A549 (cell line): Measurements from ENCODE around the gene CELF3. TPM values are rescaled to one million over a fixed set of nuclear protein-coding genes. Genes with fewer than 3 reads are reported as not detected.
A peak's percentile ranks its signal among the peaks of the same experiment; 100 is the strongest.

Experiments used
- CEBPB ChIP-seq, 2 experiments: fragments of >200 bp in 1 of 2; sonication (Bioruptor Twin) in 1 of 2; formaldehyde crosslinking in 1 of 2; IDR thresholded peaks; 2 replicates each; pipeline ENCODE4 v1.6.1; 2012 to 2016
- CTCF ChIP-seq: fragments of >200 bp; sonication (Bioruptor Twin); formaldehyde crosslinking; IDR thresholded peaks from 3 replicates; pipeline ENCODE4 v1.5.1; 2016
- ELK1 ChIP-seq: fragments of 150-350 bp; IDR thresholded peaks from 2 replicates; pipeline ENCODE4 v1.6.1; 2014; ENCODE audit warnings: low read depth, mild to moderate bottlenecking, low read length
- ESRRA ChIP-seq: fragments of 150-350 bp; IDR thresholded peaks from 2 replicates; pipeline ENCODE4 v1.6.1; 2014; ENCODE audit warnings: mild to moderate bottlenecking, low read length, borderline replicate concordance
- FOSL2 ChIP-seq, 2 experiments: fragments of 450-650 bp in 1 of 2; fragments of >200 bp in 1 of 2; sonication (Bioruptor Twin) in 1 of 2; formaldehyde crosslinking; IDR thresholded peaks; 2 replicates each; pipeline versions ENCODE4 v1.5.0 to v1.6.1; 2016 to 2020; ENCODE audit warnings: mild to moderate bottlenecking in 1 of 2, moderate library complexity in 1 of 2
- GATA3 ChIP-seq: IDR thresholded peaks from 2 replicates; pipeline ENCODE4 v1.6.1; 2012; ENCODE audit warnings: borderline replicate concordance
- HDAC2 ChIP-seq: fragments of 200-600 bp; sonication (generic); IDR thresholded peaks from 2 replicates; pipeline ENCODE4 v1.6.1; 2016
- JUNB ChIP-seq: fragments of >200 bp; sonication (Bioruptor Twin); formaldehyde crosslinking; IDR thresholded peaks from 2 replicates; pipeline ENCODE4 v1.6.1; 2016
- KDM1A ChIP-seq: fragments of 200-600 bp; sonication (generic); IDR thresholded peaks from 2 replicates; pipeline ENCODE4 v1.6.1; 2016; ENCODE audit warnings: low read depth, mild to moderate bottlenecking
- KDM5A ChIP-seq: fragments of 200-600 bp; sonication (generic); IDR thresholded peaks from 2 replicates; pipeline ENCODE4 v1.6.1; 2016; ENCODE audit warnings: antibody characterized with exemption, mild to moderate bottlenecking
- MAX ChIP-seq: IDR thresholded peaks from 2 replicates; pipeline ENCODE4 v1.6.1; 2012
- MAZ ChIP-seq: fragments of 150-350 bp; IDR thresholded peaks from 2 replicates; pipeline ENCODE4 v1.6.1; 2014; ENCODE audit warnings: antibody characterized with exemption, low read depth, low read length, borderline replicate concordance
- MYC ChIP-seq: IDR thresholded peaks from 2 replicates; pipeline ENCODE4 v1.6.1; 2012; ENCODE audit warnings: mild to moderate bottlenecking, inconsistent platforms, low read length, improper control_type of control experiment, borderline replicate concordance
- NR3C1 ChIP-seq: fragments of >200 bp; sonication (Bioruptor Twin); formaldehyde crosslinking; IDR thresholded peaks from 3 replicates; pipeline ENCODE4 v1.6.1; 2017
- POLR2AphosphoS2 ChIP-seq: conservative IDR thresholded peaks from 2 replicates; pipeline ENCODE4 v1.6.1; 2012; ENCODE audit warnings: low read length, improper control_type of control experiment, inconsistent platforms
- RCOR1 ChIP-seq: fragments of 150-350 bp; IDR thresholded peaks from 2 replicates; pipeline ENCODE4 v1.6.1; 2014; ENCODE audit warnings: antibody characterized with exemption, low read length, low read depth
- REST ChIP-seq: fragments of 200-600 bp; sonication (generic); IDR thresholded peaks from 2 replicates; pipeline ENCODE4 v1.6.1; 2016; ENCODE audit warnings: antibody characterized with exemption, mild to moderate bottlenecking, moderate library complexity
- USF2 ChIP-seq: fragments of 450-650 bp; IDR thresholded peaks from 2 replicates; pipeline ENCODE4 v1.6.1; 2014; ENCODE audit warnings: antibody characterized with exemption
- ZFP36 ChIP-seq: fragments of 450-650 bp; IDR thresholded peaks from 2 replicates; pipeline ENCODE4 v1.6.1; 2014; ENCODE audit warnings: borderline replicate concordance; ENCODE audit not compliant: partially characterized antibody
- ZNF302 ChIP-seq: fragments of 250-450 bp; sonication (Bioruptor Pico); IDR thresholded peaks from 2 replicates; pipeline ENCODE4 v1.9.0; 2021; ENCODE audit warnings: inconsistent platforms, mild to moderate bottlenecking, moderate library complexity
- polyA plus RNA-seq, 4 experiments: library from polyadenylated mRNA; depleted of rRNA in 3 of 4; stranded (reverse); fragments of >200 nt; fragmentation: RNase III in 1 of 4; extraction: RNeasy Plus Mini Kit Qiagen cat#74134 plus additional on column Dnase treatment in 1 of 4; gene quantifications; 2 replicates in 3 of 4; 3 replicates in 1 of 4; pipeline ENCODE4 v1.2.3, GENCODE V29; 2011 to 2017

CELF3 gene
- polyA plus RNA-seq, 2 of the 4 experiments (the other 2 are of a cell fraction) = not detected

GRCh38 chr1:151762941-151763921 is 46.6 kb upstream of the CELF3 start, which contains the start of gene MRPL9 (continued):
- no peak for TF ChIP-seq ZFP36
- no peak for TF ChIP-seq CTCF
- TF ChIP-seq HDAC2 = peak; percentile 78; the same call in 1 of the 2 replicates
- TF ChIP-seq KDM1A = no peak
- peak; percentile 98 for TF ChIP-seq KDM5A
- TF ChIP-seq POLR2AphosphoS2 = no peak
- TF ChIP-seq USF2 = no peak
- TF ChIP-seq MAZ = no peak
- TF ChIP-seq MAX = peak; percentile 44
- TF ChIP-seq ESRRA = no peak
- no peak for TF ChIP-seq NR3C1
- TF ChIP-seq CEBPB (IDR thresholded peaks at IDR 0.05) = no peak
- TF ChIP-seq ELK1 = no peak
- TF ChIP-seq FOSL2 (IDR thresholded peaks at IDR 0.05) = no peak
- no peak for TF ChIP-seq FOSL2 (CRISPR knock-in tag; IDR thresholded peaks at IDR 0.05)
- TF ChIP-seq GATA3 = peak; percentile 27; the same call in 1 of the 2 replicates
- no peak for TF ChIP-seq RCOR1
- TF ChIP-seq JUNB = no peak
- no peak; the same call in 1 of the 2 replicates for TF ChIP-seq MYC
- TF ChIP-seq REST = no peak
- TF ChIP-seq ZNF302 (CRISPR knock-in tag) = no peak
